Measurements from ENCODE around the gene DYNLL2. TPM values are rescaled to one million over a fixed set of nuclear protein-coding genes. Genes with fewer than 3 reads are reported as not detected.
"Not testable (repeated sequence)": the region's sequence is repeated elsewhere in the genome, so short reads cannot be mapped to it uniquely, and the experiment has no call there.

DYNLL2 gene
- total RNA-seq, 2 donors from 2014 or later, result 34.3 to 41.2 TPM

GRCh38 chr17:58141505-58141904 is 58.3 kb downstream of the DYNLL2 start:
- TF ChIP-seq CTCF (IDR thresholded peaks at IDR 0.05), result no peak
- Histone ChIP-seq H3K27me3 (no peaks in the 10 kb centered on the region), H3K9me3 (no peaks in the 10 kb centered on the region), H3K9ac (ENCODE audit: low read depth in 2 of 2, low read length in 2 of 2) (no peak overlapping the region), H3K36me3 (no peaks in the 10 kb centered on the region), H3K4me3 (no peak overlapping the region), H3K27ac (no peak overlapping the region), H3K4me1 (no peaks in the 10 kb centered on the region)
- DNase-seq, result no peak
- intact Hi-C loops (cut with DNase I), result no loop called here

GRCh38 chr17:58143335-58143734 is 60.1 kb downstream of the DYNLL2 start:
- H3K36me3 ChIP-seq; H3K4me1 ChIP-seq; H3K9me3 ChIP-seq; H3K27me3 ChIP-seq; intact Hi-C loops (cut with DNase I); H3K9ac ChIP-seq (ENCODE audit: low read depth in 2 of 2, low read length in 2 of 2); H3K27ac ChIP-seq; DNase-seq; H3K4me3 ChIP-seq: not testable (repeated sequence)

- intact Hi-C loops (cut with DNase I), result no loop called here
- Histone ChIP-seq H3K9ac (ENCODE audit: low read depth in 2 of 2, low read length in 2 of 2) (no peak overlapping the region), H3K9me3 (no peaks in the 10 kb centered on the region), H3K4me1 (no peaks in the 10 kb centered on the region), H3K27ac (no peak overlapping the region), H3K36me3 (no peaks in the 10 kb centered on the region), H3K27me3 (no peaks in the 10 kb centered on the region), H3K4me3 (no peak overlapping the region)
- DNase-seq, result no peak
- TF ChIP-seq CTCF (IDR thresholded peaks at IDR 0.05), result no peak
Measured at GRCh38 chr17:58144801-58145200, 61.6 kb downstream of the DYNLL2 start.

Other genes starting within 250 kb of the DYNLL2 start
- 10 to 100 TPM; 19.3 to 43.6 TPM for gene MRPS23, start 233.4 kb upstream of the DYNLL2 start, total RNA-seq
- gene CUEDC1, start 128.0 kb upstream of the DYNLL2 start, total RNA-seq, result 10 to 100 TPM; 14.7 to 15.2 TPM
- 10 to 100 TPM; 35.7 to 52.8 TPM for gene VEZF1, start 95.2 kb upstream of the DYNLL2 start, total RNA-seq
- gene SRSF1, start 76.2 kb upstream of the DYNLL2 start, total RNA-seq, result 100 to 1,000 TPM; 173 to 315 TPM
- not detected for gene OR4D1, start 65.0 kb downstream of the DYNLL2 start, total RNA-seq
- not detected for gene OR4D2, start 83.6 kb downstream of the DYNLL2 start, total RNA-seq
- gene EPX, start 109.3 kb downstream of the DYNLL2 start, total RNA-seq, result not detected
- gene MKS1, start 135.8 kb downstream of the DYNLL2 start, total RNA-seq, result 10 to 100 TPM; 13.8 to 18.4 TPM
- not detected for gene LPO, start 155.2 kb downstream of the DYNLL2 start, total RNA-seq
- gene MPO, start 197.5 kb downstream of the DYNLL2 start, total RNA-seq, result not detected
- gene TSPOAP1, start 245.4 kb downstream of the DYNLL2 start, total RNA-seq, result 1 to 10 TPM; 3.7 to 5.4 TPM